Measurements from ENCODE around the gene ZNF280D. TPM values are rescaled to one million over a fixed set of nuclear protein-coding genes. Genes with fewer than 3 reads are reported as not detected.
"Not testable (repeated sequence)": the region's sequence is repeated elsewhere in the genome, so short reads cannot be mapped to it uniquely, and the experiment has no call there.

ZNF280D gene
- total RNA-seq = 10 to 100 TPM; 18.9 to 19.7 TPM

- Mint-ChIP-seq H3K27me3 (peaks cover 2% of the 10 kb centered on the region), H3K4me1 (peaks cover 30% of the 10 kb centered on the region), H3K27ac (peak within 1 kb of the TSS; percentile 98), H3K9me3 (ENCODE audit: low read depth) (peaks cover 3% of the 10 kb centered on the region), H3K4me3 (peak within 1 kb of the TSS; percentile 91), H3K36me3 (ENCODE audit: low read depth) (peaks cover 19% of the 10 kb centered on the region)
- intact Hi-C loops (cut with DNase I, micrococcal nuclease) = loop anchor here (1.0 to 10.0 kb wide), 10 partner anchors 34 to 974 kb away; partner anchors contain the start of genes MNS1 (in 1 of the 2), NEDD4 (in 1 of the 2), POLR2M (in 1 of the 2) and TCF12 (in 1 of the 2)
- POLR2A ChIA-PET = interaction anchor here (0.6 kb wide), 1 partner anchor 20 kb away, joined by 3 read pairs; no protein-coding TSS in a partner anchor
- DNase-seq = peak; percentile 88
- peak; percentile 85 for ATAC-seq
- CTCF ChIA-PET = interaction anchor here (0.6 to 0.9 kb wide), 3 partner anchors 13 to 265 kb away, joined by 3 to 4 read pairs (median 3); no protein-coding TSS in a partner anchor
Measured at GRCh38 chr15:56733136-56734012, at the start of gene ZNF280D. ZNF280D (minus strand) TSS chr15:56733509; CDS start chr15:56707109, 26,400 bp downstream.

- DNase-seq (no peak), ATAC-seq (no peak)
- no peak overlapping the region for H3K4me3 Mint-ChIP-seq
- intact Hi-C loops (cut with DNase I, micrococcal nuclease) = loop anchor here in 1 of 2 experiments (10.0 kb wide), 1 partner anchor 538 kb away; the partner anchor contains the start of gene RFX7
- POLR2A ChIA-PET = no interaction called here
- H3K36me3 Mint-ChIP-seq (ENCODE audit: low read depth) = peaks cover 5% of the 10 kb centered on the region
- H3K27ac Mint-ChIP-seq = no peak overlapping the region
- CTCF ChIA-PET = no interaction called here
- H3K9me3 Mint-ChIP-seq (ENCODE audit: low read depth) = peaks cover 4% of the 10 kb centered on the region
- H3K27me3 Mint-ChIP-seq = peaks cover 11% of the 10 kb centered on the region
- H3K4me1 Mint-ChIP-seq = peaks cover 18% of the 10 kb centered on the region
Measured at GRCh38 chr15:56782306-56782705, 49.0 kb upstream of the ZNF280D start.

- Mint-ChIP-seq H3K4me1 (peaks cover 11% of the 10 kb centered on the region), H3K36me3 (ENCODE audit: low read depth) (peaks cover 5% of the 10 kb centered on the region), H3K4me3 (no peak overlapping the region), H3K9me3 (ENCODE audit: low read depth) (peaks cover 4% of the 10 kb centered on the region), H3K27ac (no peak overlapping the region), H3K27me3 (peaks cover 11% of the 10 kb centered on the region)
- ATAC-seq (no peak), DNase-seq (no peak)
- ChIA-PET POLR2A (no interaction called here), CTCF (no interaction called here)
- intact Hi-C loops (cut with DNase I, micrococcal nuclease) = loop anchor here in 1 of 2 experiments (10.0 kb wide), 1 partner anchor 537 kb away; the partner anchor contains the start of gene RFX7
Measured at GRCh38 chr15:56781666-56782065, 48.4 kb upstream of the ZNF280D start.

GRCh38 chr15:56780102-56780725, 46.9 kb upstream of the ZNF280D start:
- ATAC-seq (peak; percentile 66), DNase-seq (peak; percentile 41)
- H3K27ac Mint-ChIP-seq; H3K4me1 Mint-ChIP-seq; H3K36me3 Mint-ChIP-seq (ENCODE audit: low read depth); H3K9me3 Mint-ChIP-seq (ENCODE audit: low read depth); H3K4me3 Mint-ChIP-seq: not testable (repeated sequence)
- ChIA-PET POLR2A (interaction anchor here (0.6 kb wide), 1 partner anchor 58 kb away, joined by 3 read pairs; no protein-coding TSS in a partner anchor), CTCF (interaction anchor here (0.6 to 1.4 kb wide), 3 partner anchors 38 to 213 kb away, joined by 3 to 4 read pairs (median 3); no protein-coding TSS in a partner anchor)
- H3K27me3 Mint-ChIP-seq = peaks cover 12% of the 10 kb centered on the region
- intact Hi-C loops (cut with DNase I, micrococcal nuclease) = loop anchor here in 1 of 2 experiments (10.0 kb wide), 1 partner anchor 535 kb away; the partner anchor contains the start of gene RFX7

- peaks cover 13% of the 10 kb centered on the region for H3K27me3 Mint-ChIP-seq
- H3K9me3 Mint-ChIP-seq (ENCODE audit: low read depth); DNase-seq; H3K4me3 Mint-ChIP-seq; intact Hi-C loops (cut with DNase I, micrococcal nuclease); H3K27ac Mint-ChIP-seq; H3K4me1 Mint-ChIP-seq; H3K36me3 Mint-ChIP-seq (ENCODE audit: low read depth); ATAC-seq; POLR2A ChIA-PET; CTCF ChIA-PET: not testable (repeated sequence)
Measured at GRCh38 chr15:56779449-56779848, 46.1 kb upstream of the ZNF280D start.

GRCh38 chr15:56778761-56779160, 45.5 kb upstream of the ZNF280D start:
- CTCF ChIA-PET = no interaction called here
- H3K9me3 Mint-ChIP-seq (ENCODE audit: low read depth) = peaks cover 4% of the 10 kb centered on the region
- intact Hi-C loops (cut with DNase I, micrococcal nuclease) = no loop called here
- H3K4me3 Mint-ChIP-seq = no peak overlapping the region
- DNase-seq (no peak), ATAC-seq (no peak)
- H3K4me1 Mint-ChIP-seq = peaks cover 8% of the 10 kb centered on the region
- no peak overlapping the region for H3K27ac Mint-ChIP-seq
- peaks cover 5% of the 10 kb centered on the region for H3K36me3 Mint-ChIP-seq (ENCODE audit: low read depth)
- H3K27me3 Mint-ChIP-seq = peaks cover 17% of the 10 kb centered on the region
- POLR2A ChIA-PET = no interaction called here

- H3K9me3 Mint-ChIP-seq (ENCODE audit: low read depth) = peaks cover 2% of the 10 kb centered on the region
- peaks cover 5% of the 10 kb centered on the region for H3K36me3 Mint-ChIP-seq (ENCODE audit: low read depth)
- H3K27me3 Mint-ChIP-seq = peaks cover 28% of the 10 kb centered on the region
- H3K4me1 Mint-ChIP-seq = peaks cover 8% of the 10 kb centered on the region
- ChIA-PET POLR2A (no interaction called here), CTCF (interaction anchor here (0.8 to 0.9 kb wide), 2 partner anchors 30 to 346 kb away, joined by 3 read pairs; no protein-coding TSS in a partner anchor)
- DNase-seq (no peak), ATAC-seq (no peak)
- no peak overlapping the region for H3K27ac Mint-ChIP-seq
- intact Hi-C loops (cut with DNase I, micrococcal nuclease) = no loop called here
- H3K4me3 Mint-ChIP-seq = no peak overlapping the region
Measured at GRCh38 chr15:56776839-56777238, 43.5 kb upstream of the ZNF280D start.

- intact Hi-C loops (cut with DNase I, micrococcal nuclease) = no loop called here
- peaks cover 5% of the 10 kb centered on the region for H3K36me3 Mint-ChIP-seq (ENCODE audit: low read depth)
- ATAC-seq (no peak), DNase-seq (no peak)
- ChIA-PET POLR2A (no interaction called here), CTCF (interaction anchor here (0.6 kb wide), 2 partner anchors 12 to 81 kb away, joined by 3 read pairs; no protein-coding TSS in a partner anchor)
- peaks cover 27% of the 10 kb centered on the region for H3K27me3 Mint-ChIP-seq
- H3K4me3 Mint-ChIP-seq = no peak overlapping the region
- H3K9me3 Mint-ChIP-seq (ENCODE audit: low read depth) = peaks cover 2% of the 10 kb centered on the region
- H3K27ac Mint-ChIP-seq = no peak overlapping the region
- peaks cover 7% of the 10 kb centered on the region for H3K4me1 Mint-ChIP-seq
Measured at GRCh38 chr15:56775641-56776040, 42.3 kb upstream of the ZNF280D start.

GRCh38 chr15:56774356-56774755, 41.0 kb upstream of the ZNF280D start:
- peaks cover 22% of the 10 kb centered on the region for H3K27me3 Mint-ChIP-seq
- POLR2A ChIA-PET = no interaction called here
- intact Hi-C loops (cut with DNase I, micrococcal nuclease) = no loop called here
- ATAC-seq (no peak), DNase-seq (no peak)
- no peaks in the 10 kb centered on the region for H3K9me3 Mint-ChIP-seq (ENCODE audit: low read depth)
- CTCF ChIA-PET = interaction anchor here (1.2 kb wide), 1 partner anchor 12 kb away, joined by 3 read pairs; no protein-coding TSS in a partner anchor
- H3K4me3 Mint-ChIP-seq = no peak overlapping the region
- no peak overlapping the region for H3K27ac Mint-ChIP-seq
- H3K4me1 Mint-ChIP-seq = no peaks in the 10 kb centered on the region
- H3K36me3 Mint-ChIP-seq (ENCODE audit: low read depth) = no peaks in the 10 kb centered on the region

- no peak for ATAC-seq
- no peak for DNase-seq
- Mint-ChIP-seq H3K4me1 (no peaks in the 10 kb centered on the region), H3K36me3 (ENCODE audit: low read depth) (no peaks in the 10 kb centered on the region), H3K9me3 (ENCODE audit: low read depth) (no peaks in the 10 kb centered on the region), H3K27ac (no peak overlapping the region), H3K27me3 (peaks cover 20% of the 10 kb centered on the region), H3K4me3 (no peak overlapping the region)
- ChIA-PET CTCF (interaction anchor here (0.8 to 1.2 kb wide), 2 partner anchors 11 to 65 kb away, joined by 3 read pairs; no protein-coding TSS in a partner anchor), POLR2A (no interaction called here)
- intact Hi-C loops (cut with DNase I, micrococcal nuclease) = no loop called here
Measured at GRCh38 chr15:56772868-56773639, 39.7 kb upstream of the ZNF280D start.

GRCh38 chr15:56770173-56770572, 36.9 kb upstream of the ZNF280D start:
- CTCF ChIA-PET = interaction anchor here (1.2 kb wide), 1 partner anchor 15 kb away, joined by 4 read pairs; no protein-coding TSS in a partner anchor
- DNase-seq = no peak
- H3K4me3 Mint-ChIP-seq = no peak overlapping the region
- no peak for ATAC-seq
- H3K9me3 Mint-ChIP-seq (ENCODE audit: low read depth) = no peaks in the 10 kb centered on the region
- no peak overlapping the region for H3K27ac Mint-ChIP-seq
- intact Hi-C loops (cut with DNase I, micrococcal nuclease) = no loop called here
- POLR2A ChIA-PET = no interaction called here
- no peaks in the 10 kb centered on the region for H3K36me3 Mint-ChIP-seq (ENCODE audit: low read depth)
- peaks cover 19% of the 10 kb centered on the region for H3K27me3 Mint-ChIP-seq
- peaks cover 18% of the 10 kb centered on the region for H3K4me1 Mint-ChIP-seq

Measured in activated CD4-positive, alpha-beta T cell treated with anti-CD3 and anti-CD28 coated beads for 36 hours (primary cell).